A549 (cell line): ENCODE results near the gene ALPG.
"Not testable (repeated sequence)": the region's sequence is repeated elsewhere in the genome, so short reads cannot be mapped to it uniquely, and the experiment has no call there.

Experiments used
- BHLHE40 ChIP-seq: IDR thresholded peaks from 2 replicates; pipeline ENCODE4 v1.6.1; 2012; ENCODE audit warnings: low read depth, low read length, inconsistent platforms
- CEBPB ChIP-seq, 2 experiments: fragments of >200 bp in 1 of 2; sonication (Bioruptor Twin) in 1 of 2; formaldehyde crosslinking in 1 of 2; IDR thresholded peaks; 2 replicates each; pipeline ENCODE4 v1.6.1; 2012 to 2016
- CTCF ChIP-seq: fragments of >200 bp; sonication (Bioruptor Twin); formaldehyde crosslinking; IDR thresholded peaks from 3 replicates; pipeline ENCODE4 v1.5.1; 2016
- ELK1 ChIP-seq: fragments of 150-350 bp; IDR thresholded peaks from 2 replicates; pipeline ENCODE4 v1.6.1; 2014; ENCODE audit warnings: low read depth, mild to moderate bottlenecking, low read length
- EP300 ChIP-seq, 2 experiments: fragments of >200 bp; sonication (Bioruptor Twin); formaldehyde crosslinking; IDR thresholded peaks; 2 replicates in 1 of 2; 3 replicates in 1 of 2; pipeline ENCODE4 v1.6.1; 2016 to 2017
- JUN ChIP-seq, 2 experiments: fragments of >200 bp; sonication (Bioruptor Twin); formaldehyde crosslinking; IDR thresholded peaks; 2 replicates in 1 of 2; 3 replicates in 1 of 2; pipeline ENCODE4 v1.6.1; 2016 to 2017
- KDM1A ChIP-seq: fragments of 200-600 bp; sonication (generic); IDR thresholded peaks from 2 replicates; pipeline ENCODE4 v1.6.1; 2016; ENCODE audit warnings: low read depth, mild to moderate bottlenecking
- MAX ChIP-seq: IDR thresholded peaks from 2 replicates; pipeline ENCODE4 v1.6.1; 2012
- POLR2A ChIP-seq: IDR thresholded peaks from 2 replicates; pipeline ENCODE4 v1.6.1; 2012; ENCODE audit warnings: mild to moderate bottlenecking, low read length
- RAD21 ChIP-seq, 2 experiments: fragments of >200 bp in 1 of 2; sonication (Bioruptor Twin) in 1 of 2; formaldehyde crosslinking in 1 of 2; IDR thresholded peaks in 1 of 2; conservative IDR thresholded peaks in 1 of 2; 2 replicates in 1 of 2; 3 replicates in 1 of 2; pipeline ENCODE4 v1.6.1; 2012 to 2018; ENCODE audit warnings: inconsistent platforms in 1 of 2
- RCOR1 ChIP-seq: fragments of 150-350 bp; IDR thresholded peaks from 2 replicates; pipeline ENCODE4 v1.6.1; 2014; ENCODE audit warnings: antibody characterized with exemption, low read length, low read depth

- not testable (repeated sequence) for TF ChIP-seq EP300 (IDR thresholded peaks at IDR 0.05); RCOR1; POLR2A; CTCF; CEBPB (IDR thresholded peaks at IDR 0.05); MAX; JUN (IDR thresholded peaks at IDR 0.05); KDM1A; BHLHE40; ELK1; RAD21 (conservative IDR thresholded peaks at IDR 0.05 in 1 of 2, IDR thresholded peaks at IDR 0.05 in 1 of 2)
These were observed 35.3 kb downstream of the ALPG start for GRCh38 chr2:232441922-232442321.
